Liver (tissue), 9 donors: Measurements from ENCODE around the gene PEX12. TPM values are rescaled to one million over a fixed set of nuclear protein-coding genes. Genes with fewer than 3 reads are reported as not detected.
A peak's percentile ranks its signal among the peaks of the same experiment; 100 is the strongest.

ENCODE experiments used
- DNase-seq: peaks from one replicate; pipeline ENCODE4 v3.0.0-alpha.2; 2017; ENCODE audit warnings: low spot score
- H3K27ac ChIP-seq, 2 donors: one replicate each; pipeline ENCODE4 v1.7.0; 2013; ENCODE audit warnings: inconsistent platforms in 2 of 2, low read length in 2 of 2, control low read depth in 1 of 2, low read depth in 1 of 2, mild to moderate bottlenecking in 1 of 2
- H3K27me3 ChIP-seq, 4 donors: one replicate each; pipeline versions ENCODE4 v1.6.1 to v1.7.0; 2013; ENCODE audit warnings: low read length in 3 of 4, inconsistent platforms in 1 of 4, mild to moderate bottlenecking in 1 of 4, moderate library complexity in 1 of 4; ENCODE audit not compliant: control insufficient read depth in 4 of 4, insufficient read depth in 4 of 4
- H3K36me3 ChIP-seq, 4 donors: one replicate each; pipeline versions ENCODE4 v1.6.1 to v1.7.0; 2013; ENCODE audit warnings: low read length in 3 of 4, mild to moderate bottlenecking in 3 of 4, low read depth in 1 of 4, moderate library complexity in 1 of 4; ENCODE audit not compliant: control insufficient read depth in 4 of 4, insufficient read depth in 3 of 4
- H3K4me1 ChIP-seq, 4 donors: one replicate each; pipeline versions ENCODE4 v1.6.1 to v1.7.0; 2013; ENCODE audit warnings: low read length in 3 of 4, mild to moderate bottlenecking in 3 of 4, moderate library complexity in 1 of 4; ENCODE audit not compliant: control insufficient read depth in 4 of 4, insufficient read depth in 4 of 4
- H3K4me3 ChIP-seq, 3 donors: one replicate each; pipeline versions ENCODE4 v1.6.1 to v1.7.0; 2013; ENCODE audit warnings: low read length in 3 of 3, control low read depth in 1 of 3, low read depth in 1 of 3, mild to moderate bottlenecking in 1 of 3
- H3K9ac ChIP-seq, 2 donors: one replicate each; pipeline ENCODE4 v1.7.0; 2013; ENCODE audit warnings: low read length in 2 of 2, mild to moderate bottlenecking in 2 of 2, moderate library complexity in 2 of 2, control low read depth in 1 of 2, low read depth in 1 of 2
- H3K9me3 ChIP-seq, 4 donors: one replicate each; pipeline versions ENCODE4 v1.6.1 to v1.7.0; 2013; ENCODE audit warnings: low read length in 3 of 4; ENCODE audit not compliant: control insufficient read depth in 4 of 4
- ATF3 ChIP-seq: IDR thresholded peaks from 2 replicates; pipeline ENCODE4 v1.6.1; 2016; ENCODE audit warnings: antibody characterized with exemption
- CTCF ChIP-seq: fragments of 150-350 bp; IDR thresholded peaks from 2 replicates; pipeline ENCODE4 v1.5.1; 2017; ENCODE audit warnings: improper control_type of control experiment, low read depth, low read length; ENCODE audit not compliant: missing input control
- EGR1 ChIP-seq, 2 donors: IDR thresholded peaks; 2 replicates each; pipeline ENCODE4 v1.6.1; 2016 to 2018; ENCODE audit warnings: antibody characterized with exemption in 2 of 2, low read depth in 2 of 2
- FOXA1 ChIP-seq: IDR thresholded peaks from 2 replicates; pipeline ENCODE4 v1.6.1; 2016; ENCODE audit warnings: antibody characterized with exemption
- FOXA2 ChIP-seq: IDR thresholded peaks from 2 replicates; pipeline ENCODE4 v1.6.1; 2016; ENCODE audit warnings: antibody characterized with exemption
- GABPA ChIP-seq, 2 donors: IDR thresholded peaks in 1 of 2; conservative IDR thresholded peaks in 1 of 2; 2 replicates each; pipeline ENCODE4 v1.6.1; 2016; ENCODE audit warnings: antibody characterized with exemption in 2 of 2, mild to moderate bottlenecking in 1 of 2, moderate library complexity in 1 of 2
- HNF4A ChIP-seq, 2 donors: conservative IDR thresholded peaks; 2 replicates each; pipeline ENCODE4 v1.6.1; 2016; ENCODE audit warnings: antibody characterized with exemption in 2 of 2, mild to moderate bottlenecking in 2 of 2
- HNF4G ChIP-seq: IDR thresholded peaks from 2 replicates; pipeline ENCODE4 v1.6.1; 2016; ENCODE audit warnings: antibody characterized with exemption
- JUND ChIP-seq, 2 donors: IDR thresholded peaks; 2 replicates each; pipeline ENCODE4 v1.6.1; 2016; ENCODE audit warnings: antibody characterized with exemption in 2 of 2
- MAX ChIP-seq: IDR thresholded peaks from 2 replicates; pipeline ENCODE4 v1.6.1; 2016; ENCODE audit warnings: antibody characterized with exemption
- NR2F2 ChIP-seq: IDR thresholded peaks from 2 replicates; pipeline ENCODE4 v1.6.1; 2016; ENCODE audit warnings: antibody characterized with exemption
- RAD21 ChIP-seq, 2 donors: IDR thresholded peaks; 2 replicates each; pipeline ENCODE4 v1.6.1; 2016; ENCODE audit warnings: antibody characterized with exemption in 2 of 2, mild to moderate bottlenecking in 2 of 2
- REST ChIP-seq: IDR thresholded peaks from 2 replicates; pipeline ENCODE4 v1.6.1; 2016; ENCODE audit warnings: antibody characterized with exemption, mild to moderate bottlenecking
- RXRA ChIP-seq, 2 donors: IDR thresholded peaks; 2 replicates each; pipeline ENCODE4 v1.6.1; 2017 to 2018; ENCODE audit warnings: antibody characterized with exemption in 2 of 2, mild to moderate bottlenecking in 1 of 2
- SP1 ChIP-seq: IDR thresholded peaks from 2 replicates; pipeline ENCODE4 v1.6.1; 2018; ENCODE audit warnings: antibody characterized with exemption, mild to moderate bottlenecking
- TAF1 ChIP-seq: conservative IDR thresholded peaks from 2 replicates; pipeline ENCODE4 v1.6.1; 2016; ENCODE audit warnings: antibody characterized with exemption, mild to moderate bottlenecking
- YY1 ChIP-seq: IDR thresholded peaks from 2 replicates; pipeline ENCODE4 v1.6.1; 2016; ENCODE audit warnings: antibody characterized with exemption, mild to moderate bottlenecking
- ZBTB33 ChIP-seq: IDR thresholded peaks from 2 replicates; pipeline ENCODE4 v1.6.1; 2016; ENCODE audit warnings: antibody characterized with exemption
- WGBS: extraction: QIAGEN DNeasy Blood & Tissue Kit; methylation state at CpG from one replicate; pipeline ENCODE4 v1.1.7; 2013; 5-methylcytosine and 5-hydroxymethylcytosine counted together
- polyA plus RNA-seq, 2 donors: library from polyadenylated mRNA; stranded (reverse) in 1 of 2; unstranded in 1 of 2; fragments of 200-250 nt in 1 of 2; fragments of >200 nt in 1 of 2; fragmentation: Nextera tagmentation in 1 of 2; extraction: Ambion mirVana in 1 of 2; gene quantifications; one replicate each; pipeline versions ENCODE4 v1.2.1 to v1.2.3, GENCODE V29; 2013 to 2015
- total RNA-seq, 2 donors: library from RNA; depleted of rRNA; stranded (reverse); fragments of >200 nt; gene quantifications; one replicate each; pipeline ENCODE4 v1.2.3, GENCODE V29; 2014
- donor health status: healthy.
- donor health status: healthy.
- donor health status: healthy.
- donor health status: healthy.
- donor health status: healthy.

The PEX12 gene
- total and polyA plus RNA-seq, 4 donors, result 2.0 to 3.6 (median 2.4) TPM

- TF ChIP-seq CTCF (no peak), FOXA2 (no peak), HNF4A (conservative IDR thresholded peaks at IDR 0.05) (no peak), MAX (no peak)
These were observed 5.7 kb upstream of the PEX12 start (continued) for GRCh38 chr17:35584061-35584460.

GRCh38 chr17:35578929-35579432, 610 bp upstream of the PEX12 start:
- H3K9ac ChIP-seq, result peak overlapping the region; percentile 58 to 94
- peaks cover 0 to 8% (median 3%) of the 10 kb centered on the region in 4 donors for H3K36me3 ChIP-seq
- peak overlapping the region; percentile 87 to 89 for H3K27ac ChIP-seq
- peaks cover 0 to 19% (median 11%) of the 10 kb centered on the region in 4 donors for H3K4me1 ChIP-seq
- DNase-seq, result no peak
- no peaks in the 10 kb centered on the region for H3K9me3 ChIP-seq
- H3K27me3 ChIP-seq, result no peaks in the 10 kb centered on the region
- H3K4me3 ChIP-seq, result peak overlapping the region; percentile 55 to 90 (median 87)
- TF ChIP-seq TAF1, result no peak
- TF ChIP-seq ATF3, result no peak
- TF ChIP-seq FOXA2, result no peak
- TF ChIP-seq YY1, result no peak
- TF ChIP-seq EGR1 (IDR thresholded peaks at IDR 0.05; ENCODE audit: low read depth in 2 of 2), result no peak
- TF ChIP-seq RAD21 (IDR thresholded peaks at IDR 0.05), result no peak
- no peak for TF ChIP-seq SP1
- TF ChIP-seq RXRA (IDR thresholded peaks at IDR 0.05), result no peak
- TF ChIP-seq HNF4G, result no peak
- TF ChIP-seq FOXA1, result no peak
- TF ChIP-seq GABPA (IDR thresholded peaks at IDR 0.05 in 1 of 2, conservative IDR thresholded peaks at IDR 0.05 in 1 of 2), result no peak
- no peak for TF ChIP-seq ZBTB33
- TF ChIP-seq JUND (IDR thresholded peaks at IDR 0.05), result no peak
- whole genome bisulfite sequencing, result 4% methylated on average over 11 of the region's 11 CpGs

- Histone ChIP-seq H3K4me1 (peaks cover 0 to 19% (median 11%) of the 10 kb centered on the region in 4 donors), H3K9me3 (no peaks in the 10 kb centered on the region), H3K27ac (peak overlapping the region; percentile 87 to 89), H3K4me3 (peak overlapping the region; percentile 55 to 90 (median 87)), H3K9ac (peak overlapping the region; percentile 58 to 99), H3K27me3 (no peaks in the 10 kb centered on the region), H3K36me3 (peaks cover 0 to 8% (median 3%) of the 10 kb centered on the region in 4 donors)
- DNase-seq, result no peak
- WGBS, result 5% methylated on average over 8 of the region's 8 CpGs
- TF ChIP-seq HNF4A (conservative IDR thresholded peaks at IDR 0.05) (no peak), HNF4G (no peak), REST (no peak), MAX (no peak), TAF1 (no peak), NR2F2 (no peak), RXRA (IDR thresholded peaks at IDR 0.05) (no peak), GABPA (IDR thresholded peaks at IDR 0.05 in 1 of 2, conservative IDR thresholded peaks at IDR 0.05 in 1 of 2) (no peak), ATF3 (no peak), CTCF (no peak), JUND (IDR thresholded peaks at IDR 0.05) (no peak), FOXA2 (no peak), RAD21 (IDR thresholded peaks at IDR 0.05) (no peak)
These were observed 558 bp downstream of the PEX12 start for GRCh38 chr17:35577830-35578196.
